H1 (cell line): ENCODE measurements around the gene CDR2L. TPM values are rescaled to one million over a fixed set of nuclear protein-coding genes. Genes with fewer than 3 reads are reported as not detected.

Experiments used
- ATF2 ChIP-seq: IDR thresholded peaks from 2 replicates; pipeline ENCODE4 v1.6.1; 2012; ENCODE audit warnings: low read length, inconsistent platforms
- CHD1 ChIP-seq: IDR thresholded peaks from 2 replicates; pipeline ENCODE4 v1.6.1; 2012; ENCODE audit warnings: low read depth, low read length, improper control_type of control experiment
- E2F6 ChIP-seq: IDR thresholded peaks from 2 replicates; pipeline ENCODE4 v1.6.1; 2012; ENCODE audit warnings: inconsistent platforms
- RFX5 ChIP-seq: IDR thresholded peaks from 2 replicates; pipeline ENCODE4 v1.6.1; 2011; ENCODE audit warnings: low read depth, low read length, improper control_type of control experiment, borderline replicate concordance
- SP2 ChIP-seq: IDR thresholded peaks from 2 replicates; pipeline ENCODE4 v1.6.1; 2012; ENCODE audit warnings: mild to moderate bottlenecking, low read length, inconsistent platforms
- SP4 ChIP-seq: IDR thresholded peaks from 2 replicates; pipeline ENCODE4 v1.6.1; 2012; ENCODE audit warnings: low read length, inconsistent platforms
- SUZ12 ChIP-seq: fragments of 200-600 bp; sonication (generic); IDR thresholded peaks from 2 replicates; pipeline ENCODE4 v1.6.1; 2012; ENCODE audit warnings: mild to moderate bottlenecking, inconsistent platforms, low read length, moderate library complexity, mixed read lengths
- polyA plus RNA-seq, 7 experiments: library from polyadenylated mRNA; depleted of rRNA in 3 of 7; stranded (reverse) in 5 of 7; unstranded in 2 of 7; fragments of >200 nt in 5 of 7; fragments of 200-250 nt in 2 of 7; gene quantifications; 1 replicate in 5 of 7; 2 replicates in 1 of 7; 4 replicates in 1 of 7; pipeline versions ENCODE4 v1.2.1 to v1.2.3, GENCODE V29; 2011 to 2013; ENCODE audit warnings: missing spikeins in 2 of 7, mixed read lengths in 2 of 7
- total RNA-seq: library from RNA; stranded (reverse); fragmentation: NEBNext Ultra II Directional; extraction: Animal tissue kit (Norgen Biotek cat#: 25700); gene quantifications from 2 replicates; pipeline ENCODE4 v1.2.1, GENCODE V29; 2021

Gene CDR2L
- total and polyA plus RNA-seq, 2 of the 8 experiments (the other 6 are each of a cell fraction or from before 2014, with no cell fraction given): 20.4 to 38.1 TPM

GRCh38 chr17:75011401-75012095 lies 24.1 kb downstream of the CDR2L start (continued):
- TF ChIP-seq ATF2: no peak
- TF ChIP-seq E2F6: no peak
- no peak for TF ChIP-seq SP2
- TF ChIP-seq SP4: no peak
- no peak for TF ChIP-seq SUZ12
- no peak for TF ChIP-seq RFX5
- TF ChIP-seq CHD1: no peak
